GM19239 (cell line): ENCODE data around the gene RASL11B.

Experiments
- DNase-seq: peaks from one replicate; pipeline ENCODE4 v3.0.0; 2011; ENCODE audit warnings: low spot score; ENCODE audit not compliant: insufficient read length
- FAIRE-seq: peaks from 2 replicates; lab custom pipeline; 2011; peaks lifted over from hg19 to GRCh38; lab: Jason Lieb, UNC

Gene RASL11B

DNA sequence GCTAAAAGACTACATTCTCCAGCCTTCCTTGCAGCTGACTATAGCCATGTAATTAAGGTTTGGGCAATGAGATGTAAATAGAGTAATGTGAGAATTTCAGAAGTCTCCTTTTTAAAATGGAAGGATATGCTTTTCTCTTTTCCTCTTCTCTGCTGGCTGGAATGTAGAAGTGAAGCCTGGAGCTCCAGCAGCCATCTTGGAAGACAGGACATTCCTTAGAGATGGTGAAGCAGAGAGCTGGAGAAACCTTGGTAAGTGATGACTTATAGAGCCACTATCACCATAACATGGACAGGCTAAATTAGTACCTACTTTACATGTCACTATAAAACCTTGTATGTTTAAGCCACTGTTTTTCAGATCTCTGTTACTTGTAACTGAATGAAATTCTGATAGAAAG, 48.0 kb downstream of the RASL11B start:
- DNase-seq (no peak), FAIRE-seq (no peak)

- FAIRE-seq = peak; percentile 77
Observed at GRCh38 chr4:52911684-52912294, 49.7 kb downstream of the RASL11B start.

GRCh38 chr4:52912608-52913007, 50.5 kb downstream of the RASL11B start:
- no peak for DNase-seq
- FAIRE-seq = no peak

More at GRCh38 chr4:52911684-52912294, 49.7 kb downstream of the RASL11B start:
- peak; percentile 42 for DNase-seq

GRCh38 chr4:52914051-52914605, 52.0 kb downstream of the RASL11B start:
- no peak for DNase-seq
- FAIRE-seq = no peak

- no peak for DNase-seq
- no peak for FAIRE-seq
Observed at GRCh38 chr4:52915191-52915590, 53.1 kb downstream of the RASL11B start.

GRCh38 chr4:52915730-52916300, 53.7 kb downstream of the RASL11B start:
- FAIRE-seq (no peak), DNase-seq (no peak)
